ENCODE measurements around the gene PRSS57.

The PRSS57 gene

GRCh38 chr19:652467-653389 is 42.5 kb downstream of the PRSS57 start:
- DNase-seq (ENCODE audit: low read depth) = no peak

GRCh38 chr19:651991-652390 is 43.3 kb downstream of the PRSS57 start:
- no peak for DNase-seq (ENCODE audit: low read depth)

GRCh38 chr19:651114-651818 is 44.0 kb downstream of the PRSS57 start:
- DNase-seq (ENCODE audit: low read depth) = no peak

- no peak for DNase-seq (ENCODE audit: low read depth)
Observed at GRCh38 chr19:650121-650520, 45.1 kb downstream of the PRSS57 start.

GRCh38 chr19:648904-649801 is 46.1 kb downstream of the PRSS57 start:
- DNase-seq (ENCODE audit: low read depth) = no peak

GRCh38 chr19:648305-648704 is 46.9 kb downstream of the PRSS57 start:
- no peak for DNase-seq (ENCODE audit: low read depth)

GRCh38 chr19:647566-648284 is 47.5 kb downstream of the PRSS57 start:
- no peak for DNase-seq (ENCODE audit: low read depth)

GRCh38 chr19:646779-647565 is 48.3 kb downstream of the PRSS57 start:
- DNase-seq (ENCODE audit: low read depth) = no peak

- DNase-seq (ENCODE audit: low read depth) = no peak
Observed at GRCh38 chr19:645912-646778, 49.1 kb downstream of the PRSS57 start.

GRCh38 chr19:644789-645188 is 50.5 kb downstream of the PRSS57 start:
- no peak for DNase-seq (ENCODE audit: low read depth)

GRCh38 chr19:644363-644762 is 50.9 kb downstream of the PRSS57 start:
- DNase-seq (ENCODE audit: low read depth) = no peak

- DNase-seq (ENCODE audit: low read depth) = no peak
Observed at GRCh38 chr19:643736-644135, 51.5 kb downstream of the PRSS57 start.

- no peak for DNase-seq (ENCODE audit: low read depth)
Observed at GRCh38 chr19:642767-643727, 52.2 kb downstream of the PRSS57 start.

- no peak for DNase-seq (ENCODE audit: low read depth)
Observed at GRCh38 chr19:641702-642101, 53.5 kb downstream of the PRSS57 start.

- no peak for DNase-seq (ENCODE audit: low read depth)
Observed at GRCh38 chr19:640606-641189, 54.6 kb downstream of the PRSS57 start.

GRCh38 chr19:640161-640558 is 55.1 kb downstream of the PRSS57 start:
- no peak for DNase-seq (ENCODE audit: low read depth)

- DNase-seq (ENCODE audit: low read depth) = peak; percentile 97
Observed at GRCh38 chr19:639253-640160, 55.7 kb downstream of the PRSS57 start, which contains the start of gene FGF22. Gene FGF22, plus strand, starts transcription at chr19:639879. Its CDS starts 47 bp downstream, at chr19:639926.

All from activated T-cell treated with anti-CD3 and anti-CD28 coated beads for 1 hour (primary cell).